Activated CD4-positive, alpha-beta T cell treated with anti-CD3 and anti-CD28 coated beads, Interleukin-2, amount 10 ng/mL, durations not matched to agents 7 days and 5 days (primary cell): ENCODE results near the gene GRID2. TPM values are rescaled to one million over a fixed set of nuclear protein-coding genes. Genes with fewer than 3 reads are reported as not detected.

Source experiments
- CTCF ChIA-PET: fragments of 350-600 bp; sonication (Branson Sonifier 250); formaldehyde crosslinking; loops from one replicate; lab custom pipeline; 2021; ENCODE audit warnings: antibody characterized with exemption; lab: Charles Lee
- POLR2A ChIA-PET: fragments of 350-600 bp; sonication (Branson Sonifier 250); formaldehyde crosslinking; loops from one replicate; lab custom pipeline; 2021; ENCODE audit warnings: antibody characterized with exemption; lab: Charles Lee
- DNase-seq: peaks from one replicate; pipeline ENCODE4 v3.0.0-alpha.2; 2020
- H3K27ac Mint-ChIP-seq: one replicate; pipeline ENCODE4 v1.8.0; 2021; ENCODE audit warnings: mild to moderate bottlenecking, moderate library complexity, mixed read lengths
- H3K27me3 Mint-ChIP-seq: one replicate; pipeline ENCODE4 v1.8.0; 2021; ENCODE audit warnings: mixed read lengths
- H3K36me3 Mint-ChIP-seq: one replicate; pipeline ENCODE4 v1.8.0; 2021; ENCODE audit warnings: low read depth, mixed read lengths
- H3K4me1 Mint-ChIP-seq: one replicate; pipeline ENCODE4 v1.8.0; 2021; ENCODE audit warnings: mixed read lengths
- H3K4me3 Mint-ChIP-seq: one replicate; pipeline ENCODE4 v1.8.0; 2021; ENCODE audit warnings: mild to moderate bottlenecking, moderate library complexity, mixed read lengths
- H3K9me3 Mint-ChIP-seq: one replicate; pipeline ENCODE4 v1.8.0; 2021; ENCODE audit warnings: mixed read lengths
- total RNA-seq, 2 experiments: library from RNA; stranded (reverse); gene quantifications; one replicate each; pipeline ENCODE4 v1.2.3, GENCODE V29; 2021

Gene GRID2
- total RNA-seq, 2 experiments from 2014 or later: not detected

GRCh38 chr4:92328095-92328494, 24.3 kb downstream of the GRID2 start:
- Mint-ChIP-seq H3K4me1 (no peaks in the 10 kb centered on the region), H3K9me3 (peaks cover 2% of the 10 kb centered on the region), H3K27me3 (no peaks in the 10 kb centered on the region), H3K27ac (no peak overlapping the region), H3K36me3 (no peaks in the 10 kb centered on the region), H3K4me3 (no peak overlapping the region)
- ChIA-PET POLR2A (no interaction called here), CTCF (no interaction called here)
- no peak for DNase-seq

GRCh38 chr4:92333016-92333415, 29.2 kb downstream of the GRID2 start:
- ChIA-PET POLR2A (no interaction called here), CTCF (no interaction called here)
- DNase-seq: no peak
- Mint-ChIP-seq H3K27me3 (no peaks in the 10 kb centered on the region), H3K4me3 (no peak overlapping the region), H3K36me3 (no peaks in the 10 kb centered on the region), H3K4me1 (no peaks in the 10 kb centered on the region), H3K27ac (no peak overlapping the region), H3K9me3 (peaks cover 2% of the 10 kb centered on the region)

GRCh38 chr4:92334716-92335350, 31.1 kb downstream of the GRID2 start:
- POLR2A ChIA-PET: no interaction called here
- Mint-ChIP-seq H3K4me1 (no peaks in the 10 kb centered on the region), H3K4me3 (no peak overlapping the region)

GRCh38 chr4:92339676-92340075, 35.9 kb downstream of the GRID2 start:
- Mint-ChIP-seq H3K36me3 (no peaks in the 10 kb centered on the region), H3K27me3 (no peaks in the 10 kb centered on the region), H3K4me3 (no peak overlapping the region), H3K9me3 (no peaks in the 10 kb centered on the region), H3K4me1 (no peaks in the 10 kb centered on the region), H3K27ac (no peak overlapping the region)
- POLR2A ChIA-PET: no interaction called here
- CTCF ChIA-PET: interaction anchor here (1.1 kb wide), 1 partner anchor 1605 kb away, joined by 3 read pairs; no protein-coding TSS in a partner anchor
- DNase-seq: no peak

More at GRCh38 chr4:92334716-92335350, 31.1 kb downstream of the GRID2 start:
- no peak for DNase-seq
- Mint-ChIP-seq H3K27me3 (no peaks in the 10 kb centered on the region), H3K9me3 (peaks cover 2% of the 10 kb centered on the region), H3K27ac (no peak overlapping the region), H3K36me3 (no peaks in the 10 kb centered on the region)
- CTCF ChIA-PET: no interaction called here

- Mint-ChIP-seq H3K27me3 (no peaks in the 10 kb centered on the region), H3K27ac (no peak overlapping the region), H3K4me1 (no peaks in the 10 kb centered on the region), H3K9me3 (no peaks in the 10 kb centered on the region), H3K36me3 (no peaks in the 10 kb centered on the region), H3K4me3 (no peak overlapping the region)
- no peak for DNase-seq
- POLR2A ChIA-PET: no interaction called here
- CTCF ChIA-PET: no interaction called here
These were observed 40.5 kb downstream of the GRID2 start for GRCh38 chr4:92344216-92344615.

- Mint-ChIP-seq H3K4me3 (no peak overlapping the region), H3K36me3 (no peaks in the 10 kb centered on the region), H3K27me3 (no peaks in the 10 kb centered on the region), H3K4me1 (no peaks in the 10 kb centered on the region), H3K27ac (no peak overlapping the region), H3K9me3 (no peaks in the 10 kb centered on the region)
- no peak for DNase-seq
- ChIA-PET CTCF (no interaction called here), POLR2A (no interaction called here)
These were observed 42.5 kb downstream of the GRID2 start for GRCh38 chr4:92346289-92346688.

- H3K4me1 Mint-ChIP-seq: no peaks in the 10 kb centered on the region
These were observed 54.2 kb downstream of the GRID2 start for GRCh38 chr4:92357966-92358365.

GRCh38 chr4:92359491-92359890, 55.7 kb downstream of the GRID2 start:
- H3K27me3 Mint-ChIP-seq: no peaks in the 10 kb centered on the region
- H3K4me1 Mint-ChIP-seq: no peaks in the 10 kb centered on the region
- H3K36me3 Mint-ChIP-seq: no peaks in the 10 kb centered on the region
- H3K27ac Mint-ChIP-seq: no peak overlapping the region
- ChIA-PET CTCF (no interaction called here), POLR2A (no interaction called here)
- H3K4me3 Mint-ChIP-seq: no peak overlapping the region
- no peaks in the 10 kb centered on the region for H3K9me3 Mint-ChIP-seq
- no peak for DNase-seq

More at GRCh38 chr4:92357966-92358365, 54.2 kb downstream of the GRID2 start:
- no peak overlapping the region for H3K27ac Mint-ChIP-seq
- ChIA-PET POLR2A (no interaction called here), CTCF (no interaction called here)
- DNase-seq: no peak
- no peaks in the 10 kb centered on the region for H3K36me3 Mint-ChIP-seq
- H3K9me3 Mint-ChIP-seq: no peaks in the 10 kb centered on the region
- H3K27me3 Mint-ChIP-seq: no peaks in the 10 kb centered on the region
- no peak overlapping the region for H3K4me3 Mint-ChIP-seq

- DNase-seq: no peak
- CTCF ChIA-PET: no interaction called here
- Mint-ChIP-seq H3K4me3 (no peak overlapping the region), H3K27ac (no peak overlapping the region), H3K9me3 (no peaks in the 10 kb centered on the region), H3K36me3 (no peaks in the 10 kb centered on the region), H3K4me1 (no peaks in the 10 kb centered on the region), H3K27me3 (no peaks in the 10 kb centered on the region)
- POLR2A ChIA-PET: no interaction called here
These were observed 58.3 kb downstream of the GRID2 start for GRCh38 chr4:92362028-92362427.

GRCh38 chr4:92368653-92369052, 64.9 kb downstream of the GRID2 start:
- H3K4me3 Mint-ChIP-seq: no peak overlapping the region
- H3K27ac Mint-ChIP-seq: no peak overlapping the region

GRCh38 chr4:92381616-92382015, 77.8 kb downstream of the GRID2 start:
- no peak for DNase-seq
- Mint-ChIP-seq H3K27ac (no peak overlapping the region), H3K27me3 (no peaks in the 10 kb centered on the region), H3K4me1 (no peaks in the 10 kb centered on the region), H3K36me3 (no peaks in the 10 kb centered on the region), H3K9me3 (peaks cover 4% of the 10 kb centered on the region), H3K4me3 (no peak overlapping the region)
- ChIA-PET POLR2A (no interaction called here), CTCF (no interaction called here)

More at GRCh38 chr4:92368653-92369052, 64.9 kb downstream of the GRID2 start:
- DNase-seq: no peak
- ChIA-PET POLR2A (no interaction called here), CTCF (no interaction called here)
- Mint-ChIP-seq H3K27me3 (no peaks in the 10 kb centered on the region), H3K4me1 (no peaks in the 10 kb centered on the region), H3K36me3 (no peaks in the 10 kb centered on the region), H3K9me3 (no peaks in the 10 kb centered on the region)

GRCh38 chr4:92382128-92382527, 78.4 kb downstream of the GRID2 start:
- ChIA-PET CTCF (no interaction called here), POLR2A (no interaction called here)
- no peaks in the 10 kb centered on the region for H3K27me3 Mint-ChIP-seq
- no peak overlapping the region for H3K27ac Mint-ChIP-seq
- H3K4me1 Mint-ChIP-seq: no peaks in the 10 kb centered on the region
- DNase-seq: no peak
- H3K36me3 Mint-ChIP-seq: no peaks in the 10 kb centered on the region
- H3K4me3 Mint-ChIP-seq: no peak overlapping the region
- H3K9me3 Mint-ChIP-seq: peaks cover 3% of the 10 kb centered on the region

- H3K4me3 Mint-ChIP-seq: no peak overlapping the region
- no peaks in the 10 kb centered on the region for H3K27me3 Mint-ChIP-seq
- no peak overlapping the region for H3K27ac Mint-ChIP-seq
- POLR2A ChIA-PET: no interaction called here
- H3K4me1 Mint-ChIP-seq: no peaks in the 10 kb centered on the region
- no peak for DNase-seq
- H3K36me3 Mint-ChIP-seq: no peaks in the 10 kb centered on the region
- CTCF ChIA-PET: no interaction called here
- H3K9me3 Mint-ChIP-seq: no peaks in the 10 kb centered on the region
These were observed 83.8 kb downstream of the GRID2 start for GRCh38 chr4:92387459-92388069.

- no peak overlapping the region for H3K27ac Mint-ChIP-seq
- CTCF ChIA-PET: no interaction called here
- no peaks in the 10 kb centered on the region for H3K4me1 Mint-ChIP-seq
- no peaks in the 10 kb centered on the region for H3K36me3 Mint-ChIP-seq
- no peak overlapping the region for H3K4me3 Mint-ChIP-seq
- no peaks in the 10 kb centered on the region for H3K9me3 Mint-ChIP-seq
- no peaks in the 10 kb centered on the region for H3K27me3 Mint-ChIP-seq
- no peak for DNase-seq
- POLR2A ChIA-PET: no interaction called here
These were observed 95.3 kb downstream of the GRID2 start for GRCh38 chr4:92399032-92399431.
